Breast epithelium (tissue), 3 donors: ENCODE data around the gene MTCL1.

Experiments used
- POLR2A ChIP-seq: fragments of 450-650 bp; IDR thresholded peaks from one replicate; pipeline ENCODE4 v1.6.1; 2016; ENCODE audit warnings: antibody characterized with exemption, mild to moderate bottlenecking, moderate library complexity
- TF ChIP-seq, protein P1 (sequence below), 3 donors: fragments of 450-650 bp; IDR thresholded peaks; one replicate each; pipeline ENCODE4 v1.5.1; 2016 to 2017; ENCODE audit warnings: antibody characterized with exemption in 3 of 3, mild to moderate bottlenecking in 3 of 3, moderate library complexity in 3 of 3

DNA sequence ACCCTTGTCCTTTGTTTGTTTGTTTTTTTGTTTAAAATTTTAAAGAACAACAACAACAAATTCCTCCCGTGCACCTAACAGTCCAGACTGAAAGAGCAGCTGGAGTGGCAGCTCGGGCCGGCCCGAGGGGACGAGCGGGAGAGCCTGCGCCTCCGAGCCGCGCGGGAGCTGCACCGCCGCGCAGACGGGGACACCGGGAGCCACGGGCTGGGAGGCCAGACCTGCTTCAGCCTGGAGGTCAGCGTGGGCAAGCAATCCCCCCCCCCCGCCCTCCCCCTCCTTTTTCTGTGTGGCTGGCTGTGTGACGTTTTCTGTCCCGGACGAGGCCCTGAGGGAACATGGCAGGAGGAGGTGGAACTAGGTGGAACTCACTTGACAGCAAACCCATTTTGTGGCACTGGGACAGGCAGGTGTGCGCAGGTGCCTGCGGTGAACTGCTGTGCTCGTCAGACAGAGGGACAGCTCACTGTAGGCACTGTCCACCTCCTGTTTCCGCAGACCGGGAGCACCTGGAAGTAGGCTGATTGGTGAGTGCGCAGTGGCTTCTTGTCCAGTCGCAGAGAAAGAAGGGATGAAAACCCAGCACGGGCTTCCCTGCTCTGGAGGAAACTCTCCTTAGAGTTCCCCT lies 80.6 kb downstream of the MTCL1 start:
- TF ChIP-seq, protein P1, sequence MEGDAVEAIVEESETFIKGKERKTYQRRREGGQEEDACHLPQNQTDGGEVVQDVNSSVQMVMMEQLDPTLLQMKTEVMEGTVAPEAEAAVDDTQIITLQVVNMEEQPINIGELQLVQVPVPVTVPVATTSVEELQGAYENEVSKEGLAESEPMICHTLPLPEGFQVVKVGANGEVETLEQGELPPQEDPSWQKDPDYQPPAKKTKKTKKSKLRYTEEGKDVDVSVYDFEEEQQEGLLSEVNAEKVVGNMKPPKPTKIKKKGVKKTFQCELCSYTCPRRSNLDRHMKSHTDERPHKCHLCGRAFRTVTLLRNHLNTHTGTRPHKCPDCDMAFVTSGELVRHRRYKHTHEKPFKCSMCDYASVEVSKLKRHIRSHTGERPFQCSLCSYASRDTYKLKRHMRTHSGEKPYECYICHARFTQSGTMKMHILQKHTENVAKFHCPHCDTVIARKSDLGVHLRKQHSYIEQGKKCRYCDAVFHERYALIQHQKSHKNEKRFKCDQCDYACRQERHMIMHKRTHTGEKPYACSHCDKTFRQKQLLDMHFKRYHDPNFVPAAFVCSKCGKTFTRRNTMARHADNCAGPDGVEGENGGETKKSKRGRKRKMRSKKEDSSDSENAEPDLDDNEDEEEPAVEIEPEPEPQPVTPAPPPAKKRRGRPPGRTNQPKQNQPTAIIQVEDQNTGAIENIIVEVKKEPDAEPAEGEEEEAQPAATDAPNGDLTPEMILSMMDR (IDR thresholded peaks at IDR 0.05), result no peak
- TF ChIP-seq POLR2A, result no peak
